Mammary epithelial cell (primary cell): Measurements from ENCODE around the gene FSTL1.

ENCODE experiments used
- EZH2 ChIP-seq: IDR thresholded peaks from 2 replicates; pipeline ENCODE4 v1.6.1; 2012; ENCODE audit warnings: low read length, inconsistent platforms, borderline replicate concordance
- TF ChIP-seq, protein P1 (sequence below), 2 donors: IDR thresholded peaks in 1 of 2; conservative IDR thresholded peaks in 1 of 2; 2 replicates each; pipeline ENCODE4 v1.5.1; 2011 to 2012; ENCODE audit warnings: inconsistent platforms in 2 of 2, low read length in 2 of 2, mild to moderate bottlenecking in 2 of 2, control low read depth in 1 of 2, low read depth in 1 of 2; ENCODE audit not compliant: insufficient read depth in 1 of 2; ENCODE audit errors: extremely low read depth in 1 of 2

- TF ChIP-seq, protein P1, sequence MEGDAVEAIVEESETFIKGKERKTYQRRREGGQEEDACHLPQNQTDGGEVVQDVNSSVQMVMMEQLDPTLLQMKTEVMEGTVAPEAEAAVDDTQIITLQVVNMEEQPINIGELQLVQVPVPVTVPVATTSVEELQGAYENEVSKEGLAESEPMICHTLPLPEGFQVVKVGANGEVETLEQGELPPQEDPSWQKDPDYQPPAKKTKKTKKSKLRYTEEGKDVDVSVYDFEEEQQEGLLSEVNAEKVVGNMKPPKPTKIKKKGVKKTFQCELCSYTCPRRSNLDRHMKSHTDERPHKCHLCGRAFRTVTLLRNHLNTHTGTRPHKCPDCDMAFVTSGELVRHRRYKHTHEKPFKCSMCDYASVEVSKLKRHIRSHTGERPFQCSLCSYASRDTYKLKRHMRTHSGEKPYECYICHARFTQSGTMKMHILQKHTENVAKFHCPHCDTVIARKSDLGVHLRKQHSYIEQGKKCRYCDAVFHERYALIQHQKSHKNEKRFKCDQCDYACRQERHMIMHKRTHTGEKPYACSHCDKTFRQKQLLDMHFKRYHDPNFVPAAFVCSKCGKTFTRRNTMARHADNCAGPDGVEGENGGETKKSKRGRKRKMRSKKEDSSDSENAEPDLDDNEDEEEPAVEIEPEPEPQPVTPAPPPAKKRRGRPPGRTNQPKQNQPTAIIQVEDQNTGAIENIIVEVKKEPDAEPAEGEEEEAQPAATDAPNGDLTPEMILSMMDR (conservative IDR thresholded peaks at IDR 0.05 in 1 of 2, IDR thresholded peaks at IDR 0.05 in 1 of 2; ENCODE audit: extremely low read depth in 1 of 2, insufficient read depth in 1 of 2, low read depth in 1 of 2, low read length in 2 of 2): no peak
- TF ChIP-seq EZH2: no peak
These were observed 43.1 kb downstream of the FSTL1 start for GRCh38 chr3:120407508-120408287.
